Keratinocyte (primary cell): ENCODE results near the gene RSPO3. TPM values are rescaled to one million over a fixed set of nuclear protein-coding genes. Genes with fewer than 3 reads are reported as not detected.

Experiments used
- DNase-seq: peaks from one replicate; pipeline ENCODE4 v3.0.0-alpha.2; 2011; ENCODE audit warnings: low read depth, missing footprints, low spot score
- FAIRE-seq: peaks from 2 replicates; lab custom pipeline; 2011; peaks lifted over from hg19 to GRCh38; lab: Jason Lieb, UNC
- H2AFZ ChIP-seq: 2 replicates; pipeline ENCODE4 v1.6.0; 2012; ENCODE audit warnings: low read length, control low read depth, inconsistent platforms; ENCODE audit not compliant: control insufficient read depth
- H3K27ac ChIP-seq: 2 replicates; pipeline ENCODE4 v1.5.1; 2011; ENCODE audit warnings: low read length; ENCODE audit not compliant: control insufficient read depth, insufficient read depth
- H3K27me3 ChIP-seq: 3 replicates; pipeline ENCODE4 v1.6.0; 2011; ENCODE audit warnings: low read length; ENCODE audit not compliant: control insufficient read depth, insufficient read depth; ENCODE audit errors: extremely low read depth
- H3K36me3 ChIP-seq, 2 experiments: 2 replicates in 1 of 2; 3 replicates in 1 of 2; pipeline ENCODE4 v1.5.1; 2011; ENCODE audit warnings: low read length in 2 of 2, mild to moderate bottlenecking in 1 of 2; ENCODE audit not compliant: control insufficient read depth in 2 of 2, insufficient read depth in 2 of 2; ENCODE audit errors: extremely low read depth in 1 of 2
- H3K4me1 ChIP-seq: 3 replicates; pipeline ENCODE4 v1.5.1; 2011; ENCODE audit warnings: low read length; ENCODE audit not compliant: control insufficient read depth, insufficient read depth; ENCODE audit errors: extremely low read depth
- H3K4me2 ChIP-seq: 3 replicates; pipeline ENCODE4 v1.6.0; 2011; ENCODE audit warnings: low read depth, low read length; ENCODE audit not compliant: control insufficient read depth, insufficient read depth; ENCODE audit errors: extremely low read depth
- H3K4me3 ChIP-seq, 3 experiments: fragments of 200-600 bp in 1 of 3; sonication (generic) in 1 of 3; 2 replicates in 2 of 3; 3 replicates in 1 of 3; pipeline ENCODE4 v1.5.1; 2011 to 2016; ENCODE audit warnings: low read length in 3 of 3, mild to moderate bottlenecking in 3 of 3, control low read depth in 2 of 3, inconsistent platforms in 1 of 3, low read depth in 1 of 3, mixed read lengths in 1 of 3, mixed run types in 1 of 3, moderate library complexity in 1 of 3; ENCODE audit not compliant: control insufficient read depth in 2 of 3, insufficient read depth in 2 of 3; ENCODE audit errors: extremely low read depth in 1 of 3
- H3K79me2 ChIP-seq: 2 replicates; pipeline ENCODE4 v1.6.0; 2012; ENCODE audit warnings: low read length; ENCODE audit not compliant: control insufficient read depth, insufficient read depth
- H3K9ac ChIP-seq: 3 replicates; pipeline ENCODE4 v1.6.0; 2011; ENCODE audit warnings: low read length; ENCODE audit not compliant: control insufficient read depth, insufficient read depth; ENCODE audit errors: extremely low read depth
- H3K9me1 ChIP-seq: 3 replicates; pipeline ENCODE4 v1.6.0; 2011; ENCODE audit warnings: low read length; ENCODE audit not compliant: control insufficient read depth, insufficient read depth; ENCODE audit errors: extremely low read depth
- H3K9me3 ChIP-seq: 2 replicates; pipeline ENCODE4 v1.5.1; 2012; ENCODE audit warnings: low read depth, low read length; ENCODE audit not compliant: control insufficient read depth
- H4K20me1 ChIP-seq: 3 replicates; pipeline ENCODE4 v1.6.0; 2011; ENCODE audit warnings: low read length; ENCODE audit not compliant: control insufficient read depth, insufficient read depth; ENCODE audit errors: extremely low read depth
- CTCF ChIP-seq, 3 experiments: IDR thresholded peaks in 1 of 3; conservative IDR thresholded peaks in 1 of 3; optimal IDR thresholded peaks in 1 of 3; 2 replicates in 2 of 3; 3 replicates in 1 of 3; pipeline versions ENCODE3 to v1.5.1; 2011; ENCODE audit warnings: low read length in 3 of 3, mild to moderate bottlenecking in 3 of 3, moderate library complexity in 2 of 3, control low read depth in 1 of 3, inconsistent platforms in 1 of 3; ENCODE audit not compliant: insufficient read depth in 2 of 3; ENCODE audit errors: extremely low read depth in 1 of 3
- EZH2 ChIP-seq: IDR thresholded peaks from one replicate; pipeline ENCODE4 v1.6.1; 2012; ENCODE audit warnings: inconsistent platforms, mild to moderate bottlenecking, low read length, moderate library complexity
- dilution Hi-C: fragments of 300-500 bp; cut with MboI; formaldehyde crosslinking; loops from one replicate; pipeline ENCODE4 v1.7.0; 2020; ENCODE audit warnings: low sequenced_read_pairs; ENCODE audit not compliant: extremely low pct_ligation_motif_present
- polyA plus RNA-seq, 5 experiments: library from polyadenylated mRNA; depleted of rRNA in 3 of 5; stranded (reverse) in 3 of 5; stranded (forward) in 1 of 5; unstranded in 1 of 5; fragments of >200 nt; gene quantifications; 1 replicate in 1 of 5; 2 replicates in 3 of 5; 3 replicates in 1 of 5; pipeline versions ENCODE4 v1.2.1 to v1.2.3, GENCODE V29; 2011 to 2012; ENCODE audit warnings: missing spikeins in 2 of 5, low read depth in 1 of 5, low replicate concordance in 1 of 5

The RSPO3 gene
- polyA plus RNA-seq, 1 donor (not counting 4 experiments of a cell fraction or from before 2014, with no cell fraction given) = not detected

GRCh38 chr6:127136786-127137185 lies 18.3 kb downstream of the RSPO3 start:
- Histone ChIP-seq H3K4me3 (no peak overlapping the region), H3K9me3 (no peaks in the 10 kb centered on the region), H3K27ac (no peak overlapping the region), H3K36me3 (no peaks in the 10 kb centered on the region), H3K4me2 (no peak overlapping the region), H4K20me1 (no peaks in the 10 kb centered on the region), H3K9me1 (no peaks in the 10 kb centered on the region), H2AFZ (no peak overlapping the region), H3K9ac (no peak overlapping the region), H3K4me1 (no peaks in the 10 kb centered on the region), H3K27me3 (no peaks in the 10 kb centered on the region), H3K79me2 (no peaks in the 10 kb centered on the region)
- DNase-seq = no peak
- TF ChIP-seq EZH2 (no peak), CTCF (optimal IDR thresholded peaks at IDR 0.05 in 1 of 3, IDR thresholded peaks at IDR 0.05 in 1 of 3, conservative IDR thresholded peaks at IDR 0.05 in 1 of 3; ENCODE audit: extremely low read depth in 1 of 3, insufficient read depth in 2 of 3, low read length in 3 of 3) (no peak)
- no peak for FAIRE-seq
- dilution Hi-C loops = no loop called here

GRCh38 chr6:127146932-127147331 lies 28.5 kb downstream of the RSPO3 start:
- H3K9me3 ChIP-seq = no peaks in the 10 kb centered on the region
- dilution Hi-C loops = no loop called here
- no peak overlapping the region for H3K4me2 ChIP-seq
- no peaks in the 10 kb centered on the region for H3K27me3 ChIP-seq
- no peaks in the 10 kb centered on the region for H3K9me1 ChIP-seq
- H3K36me3 ChIP-seq = no peaks in the 10 kb centered on the region
- FAIRE-seq (no peak), DNase-seq (no peak)
- no peak overlapping the region for H3K4me3 ChIP-seq
- H3K27ac ChIP-seq = no peak overlapping the region
- H3K79me2 ChIP-seq = no peaks in the 10 kb centered on the region
- peaks cover 5% of the 10 kb centered on the region for H3K4me1 ChIP-seq
- no peak overlapping the region for H3K9ac ChIP-seq
- H4K20me1 ChIP-seq = no peaks in the 10 kb centered on the region
- no peak overlapping the region for H2AFZ ChIP-seq
- TF ChIP-seq EZH2 (no peak), CTCF (optimal IDR thresholded peaks at IDR 0.05 in 1 of 3, IDR thresholded peaks at IDR 0.05 in 1 of 3, conservative IDR thresholded peaks at IDR 0.05 in 1 of 3; ENCODE audit: extremely low read depth in 1 of 3, insufficient read depth in 2 of 3, low read length in 3 of 3) (no peak)
